H1 (cell line): ENCODE data around the gene STAM. TPM values are rescaled to one million over a fixed set of nuclear protein-coding genes. Genes with fewer than 3 reads are reported as not detected.

ENCODE experiments used
- CTCF ChIA-PET: fragments of 300-600 bp; sonication (Branson Sonifier 250); formaldehyde crosslinking; loops from one replicate; lab custom pipeline; 2021; ENCODE audit not compliant: partially characterized antibody; lab: Charles Lee
- POLR2A ChIA-PET: fragments of 300-600 bp; sonication (Branson Sonifier 250); formaldehyde crosslinking; loops from one replicate; lab custom pipeline; 2021; ENCODE audit warnings: inconsistent platforms; ENCODE audit not compliant: partially characterized antibody; lab: Charles Lee
- DNase-seq, 2 experiments: peaks; one replicate each; pipeline versions ENCODE4 v3.0.0 to v3.0.0-alpha.2; 2010 to 2022; ENCODE audit warnings: low spot score in 2 of 2, low read depth in 1 of 2, mixed read lengths in 1 of 2
- FAIRE-seq: peaks from 2 replicates; lab custom pipeline; 2011; peaks lifted over from hg19 to GRCh38; lab: Jason Lieb, UNC
- H2AFZ ChIP-seq: 2 replicates; pipeline ENCODE4 v1.8.1; 2012; ENCODE audit warnings: low read length, inconsistent platforms
- H2AK5ac ChIP-seq: 2 replicates; pipeline ENCODE4 v1.6.1; 2013; ENCODE audit warnings: low read depth, low read length
- H2BK120ac ChIP-seq: replicated peaks from 2 replicates; pipeline ENCODE3; 2013; ENCODE audit warnings: low read depth, low read length, inconsistent platforms
- H2BK12ac ChIP-seq: 2 replicates; pipeline ENCODE4 v1.6.1; 2013; ENCODE audit warnings: low read depth, low read length
- H2BK15ac ChIP-seq: 2 replicates; pipeline ENCODE4 v1.6.1; 2013; ENCODE audit warnings: low read length
- H2BK20ac ChIP-seq: 2 replicates; pipeline ENCODE4 v1.6.1; 2013; ENCODE audit warnings: low read length
- H2BK5ac ChIP-seq: 2 replicates; pipeline ENCODE4 v1.6.1; 2013; ENCODE audit warnings: low read depth, low read length
- H3K14ac ChIP-seq: 2 replicates; pipeline ENCODE4 v1.6.1; 2013; ENCODE audit warnings: inconsistent platforms; ENCODE audit not compliant: insufficient read length
- H3K18ac ChIP-seq: 2 replicates; pipeline ENCODE4 v1.6.1; 2013; ENCODE audit warnings: low read length; ENCODE audit errors: extremely low read depth
- H3K23ac ChIP-seq: 2 replicates; pipeline ENCODE4 v1.6.1; 2013; ENCODE audit warnings: inconsistent platforms; ENCODE audit not compliant: insufficient read length
- H3K23me2 ChIP-seq: 2 replicates; pipeline ENCODE4 v1.6.1; 2013; ENCODE audit warnings: low read depth, low read length
- H3K27ac ChIP-seq: 2 replicates; pipeline ENCODE4 v1.6.1; 2011; ENCODE audit warnings: low read depth, low read length, inconsistent platforms
- H3K27me3 ChIP-seq, 4 experiments: replicated peaks in 1 of 4; 1 replicate in 1 of 4; 2 replicates in 3 of 4; pipeline versions ENCODE4 v1.6.1 to v1.8.1; 2011 to 2013; ENCODE audit warnings: low read length in 3 of 4, mild to moderate bottlenecking in 3 of 4, inconsistent platforms in 2 of 4, mixed read lengths in 2 of 4, moderate library complexity in 1 of 4; ENCODE audit not compliant: control insufficient read depth in 3 of 4, insufficient read depth in 3 of 4; ENCODE audit errors: extremely low read depth in 1 of 4
- H3K36me3 ChIP-seq, 4 experiments: 2 replicates each; pipeline versions ENCODE4 v1.6.1 to v1.8.1; 2011 to 2013; ENCODE audit warnings: mild to moderate bottlenecking in 4 of 4, low read length in 3 of 4, moderate library complexity in 2 of 4, control low read depth in 1 of 4, inconsistent platforms in 1 of 4; ENCODE audit not compliant: insufficient read depth in 4 of 4, control insufficient read depth in 2 of 4
- H3K4ac ChIP-seq: replicated peaks from 2 replicates; pipeline ENCODE3; 2013; ENCODE audit warnings: low read length, low read depth, mixed read lengths, inconsistent platforms; ENCODE audit not compliant: insufficient read length
- H3K4me1 ChIP-seq, 4 experiments: replicated peaks in 1 of 4; 1 replicate in 1 of 4; 2 replicates in 3 of 4; pipeline versions ENCODE4 v1.6.1 to v1.8.1; 2011 to 2013; ENCODE audit warnings: low read length in 3 of 4, inconsistent platforms in 2 of 4, mixed read lengths in 1 of 4; ENCODE audit not compliant: insufficient read depth in 4 of 4, control insufficient read depth in 3 of 4
- H3K4me2 ChIP-seq, 2 experiments: 2 replicates each; pipeline versions ENCODE4 v1.6.1 to v1.8.1; 2011 to 2013; ENCODE audit warnings: low read depth in 2 of 2, low read length in 2 of 2, control low read depth in 1 of 2, inconsistent platforms in 1 of 2, mild to moderate bottlenecking in 1 of 2; ENCODE audit not compliant: insufficient read depth in 1 of 2
- H3K4me3 ChIP-seq, 4 experiments: fragments of 200-600, 300-600 bp in 1 of 4; sonication (generic), shearing (Covaris generic), sonication (Bioruptor Twin) in 1 of 4; 2 replicates each; pipeline versions ENCODE4 v1.5.1 to v1.8.1; 2011 to 2016; ENCODE audit warnings: low read length in 4 of 4, low read depth in 3 of 4, control low read depth in 2 of 4, inconsistent platforms in 2 of 4, mild to moderate bottlenecking in 2 of 4, mixed read lengths in 1 of 4, moderate library complexity in 1 of 4; ENCODE audit not compliant: insufficient read depth in 2 of 4; ENCODE audit errors: extremely low read depth in 1 of 4
- H3K56ac ChIP-seq: replicated peaks from 2 replicates; pipeline ENCODE3; 2013; ENCODE audit warnings: low read depth, mild to moderate bottlenecking, mixed read lengths, low read length, inconsistent platforms; ENCODE audit not compliant: insufficient read length
- H3K79me1 ChIP-seq: 2 replicates; pipeline ENCODE4 v1.6.1; 2013; ENCODE audit warnings: low read depth, low read length, control low read depth
- H3K79me2 ChIP-seq, 2 experiments: 2 replicates each; pipeline versions ENCODE4 v1.6.1 to v1.8.1; 2012 to 2013; ENCODE audit warnings: low read length in 2 of 2, mild to moderate bottlenecking in 2 of 2, inconsistent platforms in 1 of 2; ENCODE audit not compliant: insufficient read depth in 2 of 2, control insufficient read depth in 1 of 2
- H3K9ac ChIP-seq, 4 experiments: replicated peaks in 1 of 4; 1 replicate in 1 of 4; 2 replicates in 3 of 4; pipeline versions ENCODE4 v1.6.1 to v1.8.1; 2011 to 2013; ENCODE audit warnings: low read depth in 3 of 4, low read length in 3 of 4, control low read depth in 2 of 4, mild to moderate bottlenecking in 2 of 4, moderate library complexity in 2 of 4, inconsistent platforms in 1 of 4; ENCODE audit errors: extremely low read depth in 1 of 4
- H3K9me3 ChIP-seq, 2 experiments: 2 replicates each; pipeline versions ENCODE4 v1.6.1 to v1.8.1; 2012 to 2013; ENCODE audit warnings: mild to moderate bottlenecking in 2 of 2, moderate library complexity in 2 of 2, control low read depth in 1 of 2, inconsistent platforms in 1 of 2, low read depth in 1 of 2, low read length in 1 of 2, mixed read lengths in 1 of 2; ENCODE audit not compliant: insufficient read depth in 2 of 2
- H4K20me1 ChIP-seq, 2 experiments: replicated peaks in 1 of 2; 2 replicates each; pipeline versions ENCODE3 to v1.8.1; 2011 to 2013; ENCODE audit warnings: inconsistent platforms in 2 of 2, low read length in 2 of 2, mild to moderate bottlenecking in 1 of 2; ENCODE audit not compliant: insufficient read depth in 2 of 2, control insufficient read depth in 1 of 2
- H4K5ac ChIP-seq: 2 replicates; pipeline ENCODE4 v1.6.1; 2013; ENCODE audit warnings: low read length, low read depth, mixed read lengths, inconsistent platforms; ENCODE audit not compliant: insufficient read length
- H4K8ac ChIP-seq: 2 replicates; pipeline ENCODE4 v1.8.0; 2013; ENCODE audit warnings: mild to moderate bottlenecking, moderate library complexity, low read length, inconsistent platforms; ENCODE audit not compliant: insufficient read depth; ENCODE audit errors: extremely low read depth
- H4K91ac ChIP-seq: replicated peaks from 2 replicates; pipeline ENCODE3; 2013; ENCODE audit warnings: low read length, mixed read lengths, inconsistent platforms; ENCODE audit not compliant: insufficient read length
- ATF2 ChIP-seq: IDR thresholded peaks from 2 replicates; pipeline ENCODE4 v1.6.1; 2012; ENCODE audit warnings: low read length, inconsistent platforms
- CBX8 ChIP-seq: fragments of 300-800, 300-1000 bp; sonication (generic); IDR thresholded peaks from 2 replicates; pipeline ENCODE4 v1.7.1; 2016; ENCODE audit warnings: low read depth, low read length, borderline replicate concordance
- CEBPB ChIP-seq: IDR thresholded peaks from 2 replicates; pipeline ENCODE4 v1.6.1; 2012; ENCODE audit warnings: low read depth, low read length
- CTBP2 ChIP-seq: IDR thresholded peaks from 2 replicates; pipeline ENCODE4 v1.7.0; 2011; ENCODE audit warnings: borderline replicate concordance, mild to moderate bottlenecking, moderate library complexity, mixed read lengths, low read length; ENCODE audit not compliant: insufficient read depth, insufficient read length
- CTCF ChIP-seq, 3 experiments: IDR thresholded peaks; 1 replicate in 2 of 3; 2 replicates in 1 of 3; pipeline versions ENCODE4 v1.5.1 to v1.6.1; 2011; ENCODE audit warnings: low read length in 3 of 3, mild to moderate bottlenecking in 3 of 3, inconsistent platforms in 2 of 3, low read depth in 1 of 3, moderate library complexity in 1 of 3; ENCODE audit not compliant: insufficient read depth in 1 of 3; ENCODE audit errors: control extremely low read depth in 1 of 3
- HDAC2 ChIP-seq, 2 experiments: fragments of 300-600 bp in 1 of 2; sonication (generic) in 1 of 2; IDR thresholded peaks; 2 replicates each; pipeline ENCODE4 v1.6.1; 2011 to 2012; ENCODE audit warnings: low read depth in 2 of 2, low read length in 2 of 2, mild to moderate bottlenecking in 2 of 2, moderate library complexity in 2 of 2, borderline replicate concordance in 1 of 2, inconsistent platforms in 1 of 2
- JUN ChIP-seq: IDR thresholded peaks from 2 replicates; pipeline ENCODE4 v1.6.1; 2011; ENCODE audit warnings: low read depth, mild to moderate bottlenecking, improper control_type of control experiment, low read length
- RFX5 ChIP-seq: IDR thresholded peaks from 2 replicates; pipeline ENCODE4 v1.6.1; 2011; ENCODE audit warnings: low read depth, low read length, improper control_type of control experiment, borderline replicate concordance
- SRF ChIP-seq: IDR thresholded peaks from 2 replicates; pipeline ENCODE4 v1.6.1; 2011; ENCODE audit warnings: mild to moderate bottlenecking, low read depth, low read length, moderate library complexity
- WGBS, 2 experiments: shearing (Covaris generic) in 1 of 2; methylation state at CpG; one replicate each; pipeline versions ENCODE4 v1.1.6 to v1.1.7; 2013 to 2015; ENCODE audit warnings: low lambda C conversion rate in 2 of 2, mixed read lengths in 2 of 2, inconsistent platforms in 1 of 2, low coverage in 1 of 2, missing lambda C conversion rate in 1 of 2; ENCODE audit not compliant: insufficient replicate concordance in 2 of 2, insufficient coverage in 1 of 2, insufficient read length in 1 of 2; ENCODE audit errors: extremely low coverage in 1 of 2, missing lambda C conversion rate in 1 of 2; 5-methylcytosine and 5-hydroxymethylcytosine counted together
- polyA plus RNA-seq, 7 experiments: library from polyadenylated mRNA; depleted of rRNA in 3 of 7; stranded (reverse) in 5 of 7; unstranded in 2 of 7; fragments of >200 nt in 5 of 7; fragments of 200-250 nt in 2 of 7; gene quantifications; 1 replicate in 5 of 7; 2 replicates in 1 of 7; 4 replicates in 1 of 7; pipeline versions ENCODE4 v1.2.1 to v1.2.3, GENCODE V29; 2011 to 2013; ENCODE audit warnings: missing spikeins in 2 of 7, mixed read lengths in 2 of 7
- total RNA-seq: library from RNA; stranded (reverse); fragmentation: NEBNext Ultra II Directional; extraction: Animal tissue kit (Norgen Biotek cat#: 25700); gene quantifications from 2 replicates; pipeline ENCODE4 v1.2.1, GENCODE V29; 2021

The STAM gene
- total and polyA plus RNA-seq, 2 of the 8 experiments (the other 6 are each of a cell fraction or from before 2014, with no cell fraction given): 22.0 to 27.8 TPM

- Histone ChIP-seq H3K4me1 (peaks cover 0 to 4% (median 3%) of the 10 kb centered on the region in 4 experiments; a peak in 2 of 7 replicates), H3K79me1 (no peaks in the 10 kb centered on the region), H2BK120ac (no peak overlapping the region), H4K20me1 (peaks cover 0 to 2% of the 10 kb centered on the region in 2 experiments), H3K18ac (no peak overlapping the region), H3K9ac (no peak overlapping the region), H2AK5ac (no peak overlapping the region), H3K56ac (no peak overlapping the region), H3K23ac (no peak overlapping the region), H4K91ac (no peak overlapping the region), H3K27ac (no peak overlapping the region), H2AFZ (no peak overlapping the region), H2BK20ac (no peak overlapping the region), H4K8ac (no peak overlapping the region), H3K9me3 (peaks cover 0 to 5% of the 10 kb centered on the region in 2 experiments; a peak in 1 of 4 replicates), H4K5ac (no peak overlapping the region), H3K79me2 (no peaks in the 10 kb centered on the region), H3K14ac (no peak overlapping the region), H3K23me2 (no peaks in the 10 kb centered on the region), H2BK15ac (no peak overlapping the region), H3K36me3 (no peaks in the 10 kb centered on the region), H3K4me3 (no peak overlapping the region), H2BK5ac (no peak overlapping the region), H3K27me3 (peaks cover 31 to 45% (median 38%) of the 10 kb centered on the region in 4 experiments), H3K4ac (no peak overlapping the region), H2BK12ac (no peak overlapping the region), H3K4me2 (no peak overlapping the region)
- CTCF ChIA-PET: no interaction called here
- FAIRE-seq: no peak
- DNase-seq: no peak
- 62% methylated on average over 3 of the region's 3 CpGs; no CpG with 5 or more reads in 1 of the 2 experiments for WGBS, 2 experiments
- POLR2A ChIA-PET: no interaction called here
- TF ChIP-seq SRF (no peak), CTBP2 (no peak), CTCF (IDR thresholded peaks at IDR 0.05; ENCODE audit: control extremely low read depth in 1 of 3, insufficient read depth in 1 of 3, low read depth in 1 of 3, low read length in 3 of 3) (no peak), CBX8 (no peak), ATF2 (no peak), RFX5 (no peak), HDAC2 (IDR thresholded peaks at IDR 0.05; ENCODE audit: borderline replicate concordance in 1 of 2, low read depth in 2 of 2, low read length in 2 of 2) (no peak), JUN (no peak), CEBPB (no peak)
These were observed 121.7 kb downstream of the STAM start for GRCh38 chr10:17765602-17766001.
